Aorta (tissue), 5 donors: ENCODE results near the gene NEU4. TPM values are rescaled to one million over a fixed set of nuclear protein-coding genes. Genes with fewer than 3 reads are reported as not detected.
A peak's percentile ranks its signal among the peaks of the same experiment; 100 is the strongest.
"Not testable (repeated sequence)": the region's sequence is repeated elsewhere in the genome, so short reads cannot be mapped to it uniquely, and the experiment has no call there.

ENCODE experiments used
- ATAC-seq: fragments of 200-7000 bp; cut with Tn5 transposase; one replicate; pipeline ENCODE4 v1.9.1; 2022; ENCODE audit warnings: moderate library complexity; ENCODE audit not compliant: low FRiP score
- DNase-seq, 2 donors: peaks; one replicate each; pipeline ENCODE4 v3.0.0-alpha.2; 2020
- H3K27ac ChIP-seq, 2 donors: one replicate each; pipeline ENCODE4 v1.5.1; 2013; ENCODE audit warnings: low read length in 2 of 2, mild to moderate bottlenecking in 2 of 2, moderate library complexity in 2 of 2, control low read depth in 1 of 2, inconsistent platforms in 1 of 2, low read depth in 1 of 2
- H3K27me3 ChIP-seq, 2 donors: one replicate each; pipeline ENCODE4 v1.6.1; 2013; ENCODE audit warnings: control low read depth in 1 of 2, low read length in 1 of 2, mild to moderate bottlenecking in 1 of 2, moderate library complexity in 1 of 2; ENCODE audit not compliant: insufficient read depth in 2 of 2, control insufficient read depth in 1 of 2
- H3K36me3 ChIP-seq, 2 donors: one replicate each; pipeline ENCODE4 v1.6.1; 2013; ENCODE audit warnings: control low read depth in 1 of 2, low read length in 1 of 2, mild to moderate bottlenecking in 1 of 2; ENCODE audit not compliant: insufficient read depth in 2 of 2, control insufficient read depth in 1 of 2
- H3K4me1 ChIP-seq, 2 donors: one replicate each; pipeline ENCODE4 v1.6.1; 2013; ENCODE audit warnings: low read length in 2 of 2, control low read depth in 1 of 2, mild to moderate bottlenecking in 1 of 2, moderate library complexity in 1 of 2; ENCODE audit not compliant: insufficient read depth in 2 of 2, control insufficient read depth in 1 of 2
- H3K4me3 ChIP-seq, 2 donors: one replicate each; pipeline ENCODE4 v1.5.1; 2013; ENCODE audit warnings: low read length in 2 of 2, control low read depth in 1 of 2, mild to moderate bottlenecking in 1 of 2
- H3K9me3 ChIP-seq: one replicate; pipeline ENCODE4 v1.6.1; 2013; ENCODE audit warnings: mild to moderate bottlenecking, low read length; ENCODE audit not compliant: control insufficient read depth
- WGBS, 2 donors: extraction: QIAGEN DNeasy Blood & Tissue Kit; methylation state at CpG; one replicate each; pipeline ENCODE4 v1.1.7; 2013; 5-methylcytosine and 5-hydroxymethylcytosine counted together
- intact Hi-C, 2 donors: fragments of 100-400 bp; cut with DNase I; formaldehyde crosslinking; loops; one replicate each; pipeline versions ENCODE4 v1.14.2 to v1.15.0; 2022
- polyA plus RNA-seq, 2 donors: library from polyadenylated mRNA; stranded (reverse); fragments of 200-250 nt; gene quantifications; one replicate each; pipeline ENCODE4 v1.2.3, GENCODE V29; 2013
- total RNA-seq, 2 donors: library from RNA; stranded (reverse); fragmentation: NEBNext Ultra II Directional; extraction: Animal tissue kit (Norgen Biotek cat#: 25700); gene quantifications; one replicate each; pipeline ENCODE4 v1.2.1, GENCODE V29; 2021
- donor health status: healthy with polysubstance abuse.
- donor health status: Bipolar disorder and iron deficiency.
- donor health status: DM: no; HTN: no; CAD: no.
- donor health status: DM: no; HTN: no; CAD: no.
- donor health status: DM: yes; HTN: yes; CAD: no.

The NEU4 gene
- total and polyA plus RNA-seq, 4 donors = 0.26 to 6.4 TPM; not detected in 2

- WGBS, 2 donors = 85 to 88% methylated on average over 43 to 44 of the region's 44 CpGs
- Histone ChIP-seq H3K9me3 (no peaks in the 10 kb centered on the region), H3K4me1 (no peaks in the 10 kb centered on the region), H3K36me3 (no peaks in the 10 kb centered on the region), H3K27ac (no peak overlapping the region), H3K4me3 (no peak overlapping the region), H3K27me3 (no peaks in the 10 kb centered on the region)
- intact Hi-C loops = no loop called here
- DNase-seq (peak; percentile 43 to 73), ATAC-seq (peak; percentile 27)
These were observed 7.2 kb upstream of the NEU4 start for GRCh38 chr2:241801611-241802420.

- Histone ChIP-seq H3K4me3 (no peak overlapping the region), H3K9me3 (no peaks in the 10 kb centered on the region), H3K36me3 (no peaks in the 10 kb centered on the region), H3K27me3 (no peaks in the 10 kb centered on the region), H3K4me1 (no peaks in the 10 kb centered on the region), H3K27ac (no peak overlapping the region)
- ATAC-seq (peak; percentile 14), DNase-seq (peak in 1 of 2 donors; percentile 59)
- 40 to 47% methylated on average over 27 to 32 of the region's 32 CpGs for WGBS, 2 donors
- intact Hi-C loops = no loop called here
These were observed 6.3 kb upstream of the NEU4 start for GRCh38 chr2:241802421-241803318.

- DNase-seq = peak; percentile 66 to 86
- Histone ChIP-seq H3K36me3 (no peaks in the 10 kb centered on the region), H3K27ac (no peak overlapping the region), H3K9me3 (no peaks in the 10 kb centered on the region), H3K4me1 (no peaks in the 10 kb centered on the region), H3K4me3 (peak overlapping the region; percentile 12 to 30), H3K27me3 (no peaks in the 10 kb centered on the region)
- peak; percentile 52 for ATAC-seq
- 1 to 2% methylated on average over 103 to 109 of the region's 109 CpGs for WGBS, 2 donors
- intact Hi-C loops = no loop called here
These were observed 5.3 kb upstream of the NEU4 start for GRCh38 chr2:241803387-241804325.

- ATAC-seq (peak; percentile 27), DNase-seq (peak; percentile 43 to 75)
- Histone ChIP-seq H3K4me3 (no peak overlapping the region), H3K9me3 (no peaks in the 10 kb centered on the region), H3K27ac (no peak overlapping the region), H3K27me3 (no peaks in the 10 kb centered on the region), H3K36me3 (no peaks in the 10 kb centered on the region), H3K4me1 (no peaks in the 10 kb centered on the region)
- intact Hi-C loops = no loop called here
- WGBS, 2 donors = 17 to 30% methylated on average over 35 of the region's 35 CpGs
These were observed 4.4 kb upstream of the NEU4 start for GRCh38 chr2:241804326-241805229.

GRCh38 chr2:241806217-241806616, 2.8 kb upstream of the NEU4 start:
- H3K9me3 ChIP-seq, ATAC-seq, H3K27me3 ChIP-seq, H3K36me3 ChIP-seq, intact Hi-C loops, H3K27ac ChIP-seq, H3K4me1 ChIP-seq, H3K4me3 ChIP-seq, DNase-seq: not testable (repeated sequence)
- 40% methylated on average over 3 of the region's 8 CpGs; no CpG with 5 or more reads in 1 of the 2 donors for WGBS, 2 donors

GRCh38 chr2:241808051-241808720, 807 bp upstream of the NEU4 start:
- ATAC-seq (no peak), DNase-seq (peak in 1 of 2 donors; percentile 42)
- no peak overlapping the region for H3K27ac ChIP-seq

More at GRCh38 chr2:241808051-241808720, 807 bp upstream of the NEU4 start:
- intact Hi-C loops = no loop called here
- H3K27me3 ChIP-seq = no peaks in the 10 kb centered on the region
- no peaks in the 10 kb centered on the region for H3K9me3 ChIP-seq
- no peaks in the 10 kb centered on the region for H3K36me3 ChIP-seq
- WGBS, 2 donors = 88 to 89% methylated on average over 16 to 17 of the region's 17 CpGs
- no peak overlapping the region for H3K4me3 ChIP-seq
- no peaks in the 10 kb centered on the region for H3K4me1 ChIP-seq
